Stimulated activated CD8-positive, alpha-beta memory T cell treated with anti-CD3 and anti-CD28 coated beads, Interleukin-4, amount 100 ng/mL, for 1 hour (primary cell): Measurements from ENCODE around the gene PRAMEF6.
"Not testable (repeated sequence)": the region's sequence is repeated elsewhere in the genome, so short reads cannot be mapped to it uniquely, and the experiment has no call there.

Experiments used
- DNase-seq, 2 donors: peaks; one replicate each; pipeline ENCODE4 v3.0.0-alpha.2; 2020; ENCODE audit warnings: low read depth in 2 of 2, low spot score in 1 of 2

PRAMEF6 gene

DNA sequence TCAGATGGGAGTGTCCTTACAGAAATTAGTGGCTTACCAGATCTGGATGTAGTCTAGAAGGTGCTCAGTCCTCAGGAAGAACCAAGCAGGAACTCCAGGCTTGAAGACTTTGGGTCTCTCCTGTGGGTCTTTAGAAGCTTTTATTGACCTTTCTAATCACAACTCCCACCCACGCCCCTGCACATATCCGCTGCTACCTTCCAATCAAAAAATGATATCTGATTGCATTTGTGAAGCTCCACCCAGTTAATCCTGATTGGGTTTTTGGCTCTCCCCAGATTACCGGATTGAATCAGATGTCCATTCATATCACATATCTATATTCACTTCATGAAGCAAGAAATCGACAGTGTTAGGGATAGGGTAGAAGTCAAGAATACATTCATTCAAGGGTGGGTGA lies at the start of gene PRAMEF6:
Gene PRAMEF6, minus strand, starts transcription at position 101 of the 400 bp plus-strand sequence. CDS start 5,062 bp downstream, outside the sequence.
- not testable (repeated sequence) for DNase-seq

DNA sequence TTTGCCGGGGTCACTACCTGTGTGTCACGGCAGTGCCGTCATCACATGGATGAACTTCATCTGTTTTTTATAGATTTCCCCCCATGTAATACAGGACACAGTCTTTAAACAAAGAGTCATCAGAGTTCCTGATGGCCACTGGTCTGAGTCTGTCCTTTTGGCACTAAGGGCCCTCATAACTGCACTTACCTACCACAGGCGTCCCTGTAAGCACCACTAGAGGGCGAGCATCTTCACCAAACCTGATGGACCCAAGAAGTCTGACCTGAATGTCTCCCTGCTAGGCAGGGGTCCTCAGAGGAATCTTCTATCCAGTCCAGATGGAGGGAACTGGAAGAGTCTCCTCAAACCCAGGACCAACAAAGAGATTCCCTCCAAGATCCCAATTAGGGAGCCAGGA lies 23.0 kb downstream of the PRAMEF6 start:
- not testable (repeated sequence) for DNase-seq

- not testable (repeated sequence) for DNase-seq
Measured at GRCh38 chr1:12921749-12922148, 25.6 kb downstream of the PRAMEF6 start.

- not testable (repeated sequence) for DNase-seq
Measured at GRCh38 chr1:12916310-12916709, 31.1 kb downstream of the PRAMEF6 start, which contains the start of gene PRAMEF7. Gene PRAMEF7, plus strand, starts transcription at chr1:12916610. Its CDS starts 1,083 bp downstream, at chr1:12917693.

GRCh38 chr1:12903793-12904572 lies 43.4 kb downstream of the PRAMEF6 start:
- not testable (repeated sequence) for DNase-seq

- DNase-seq: not testable (repeated sequence)
Measured at GRCh38 chr1:12899186-12899585, 48.2 kb downstream of the PRAMEF6 start.

- not testable (repeated sequence) for DNase-seq
Measured at GRCh38 chr1:12898170-12898569, 49.2 kb downstream of the PRAMEF6 start, which contains the start of gene PRAMEF10. Gene PRAMEF10, minus strand, starts transcription at chr1:12898270. Its CDS starts 2,423 bp downstream, at chr1:12895847.
